NCI-H146 treated with DMSO at 0.1 percent for 48 hours (cell line): Measurements from ENCODE around the gene APOB.

Experiments used
- DNase-seq: peaks from one replicate; lab custom pipeline; 2025; ENCODE audit not compliant: unreplicated experiment; lab: John Stamatoyannopoulos, UW

The APOB gene

DNA sequence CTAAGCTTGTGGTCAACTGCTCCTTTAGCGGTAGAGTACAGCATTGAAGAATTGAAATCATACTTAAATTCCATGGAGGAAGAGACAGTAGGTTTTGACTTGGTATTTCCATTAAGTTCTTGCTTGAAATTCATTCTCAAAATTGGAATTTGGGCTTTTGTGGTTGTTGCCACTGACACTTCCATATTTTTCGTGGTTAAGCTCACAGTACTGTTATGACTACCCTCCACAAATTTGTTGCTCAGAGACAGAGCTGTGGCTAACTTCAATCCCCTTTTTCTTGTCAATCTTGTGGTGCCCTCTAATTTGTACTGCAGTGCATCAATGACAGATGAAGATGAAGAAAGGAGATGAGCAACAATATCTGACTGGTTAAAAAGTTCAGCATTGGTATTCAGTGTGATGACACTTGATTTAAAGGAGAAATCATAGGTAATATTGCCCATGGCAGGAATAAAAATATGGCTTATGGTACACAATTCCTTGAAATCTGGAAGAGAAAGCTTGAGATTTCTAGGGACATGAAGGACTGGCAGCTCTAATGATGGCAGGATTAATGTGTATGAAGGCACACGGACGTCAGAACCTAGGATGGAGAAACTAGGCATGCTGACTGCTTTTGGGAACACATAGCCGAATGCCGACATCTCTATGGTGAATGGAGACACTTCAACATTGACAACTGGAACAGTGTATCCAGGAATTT, 37.3 kb downstream of the APOB start:
- DNase-seq, result no peak

- DNase-seq, result no peak
Observed at GRCh38 chr2:21005700-21006422, 38.0 kb downstream of the APOB start.

DNA sequence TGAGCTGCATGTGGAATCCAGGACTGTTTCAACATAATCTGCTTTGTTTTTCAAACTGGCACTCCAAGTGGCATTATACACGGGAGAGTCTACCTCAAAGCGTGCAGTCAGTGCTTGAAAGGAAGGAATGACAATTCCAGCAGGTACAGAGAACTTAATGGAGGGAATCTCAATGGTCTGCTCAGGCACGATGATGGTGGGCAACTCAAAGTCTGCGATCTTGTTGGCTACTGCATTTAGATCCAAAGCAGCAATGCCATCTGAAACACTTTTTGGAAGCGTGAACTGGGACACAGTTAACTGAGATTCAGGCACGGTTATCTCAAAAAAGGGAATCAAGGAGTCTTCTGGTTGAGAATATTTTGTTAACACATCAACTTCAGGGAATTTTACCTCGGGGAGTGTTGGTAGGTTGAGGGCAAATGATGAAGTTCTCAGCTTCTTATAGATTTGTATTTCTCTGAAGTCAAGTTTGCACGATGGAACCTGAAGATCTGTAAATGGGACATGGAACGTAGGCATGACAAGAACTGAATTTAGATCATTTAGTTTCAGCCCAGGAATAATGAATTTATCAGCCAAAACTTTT, 38.7 kb downstream of the APOB start:
- no peak for DNase-seq

GRCh38 chr2:21004181-21004572, 39.7 kb downstream of the APOB start:
- no peak for DNase-seq

GRCh38 chr2:21003572-21004180, 40.2 kb downstream of the APOB start:
- no peak for DNase-seq

GRCh38 chr2:21002814-21003192, 41.1 kb downstream of the APOB start:
- no peak for DNase-seq

DNA sequence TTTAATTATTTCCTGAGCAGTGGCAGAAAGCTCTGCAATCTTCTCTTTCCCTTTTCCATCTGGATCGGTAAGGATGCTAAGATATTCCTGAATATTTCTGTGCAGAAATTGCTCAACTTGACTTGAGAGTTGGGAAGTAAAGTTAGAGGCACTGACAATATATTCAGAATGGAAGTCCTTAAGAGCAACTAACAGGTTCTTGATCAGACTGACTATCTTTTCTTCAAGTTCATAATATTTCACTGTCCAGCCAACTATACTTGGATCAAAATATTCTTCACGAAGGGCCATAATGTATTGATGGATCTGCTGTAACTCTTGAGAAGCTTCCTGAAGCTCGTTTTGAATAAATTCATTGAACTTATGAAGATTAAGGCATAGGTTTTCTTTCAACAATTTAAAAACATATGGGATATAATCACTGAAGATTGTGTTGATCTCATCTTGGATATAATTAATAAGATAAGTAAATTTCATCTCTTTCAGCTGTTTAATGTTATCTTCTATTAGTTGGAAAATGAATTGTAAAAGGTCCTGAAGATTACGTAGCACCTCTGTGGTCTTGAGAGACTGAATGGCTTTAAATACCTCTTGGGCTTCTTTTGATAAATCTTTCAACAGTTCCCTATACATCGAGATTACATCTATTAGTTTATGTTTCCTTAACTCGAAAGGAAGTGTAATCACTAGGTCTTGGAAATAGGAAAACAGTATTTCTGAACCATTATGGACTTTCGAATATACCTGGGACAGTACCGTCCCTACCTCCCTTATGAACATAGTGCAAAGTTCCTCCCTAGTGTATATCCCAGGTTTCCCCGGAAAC, 41.7 kb downstream of the APOB start:
- no peak for DNase-seq

- DNase-seq, result no peak
Observed at GRCh38 chr2:21001225-21001946, 42.5 kb downstream of the APOB start.

DNA sequence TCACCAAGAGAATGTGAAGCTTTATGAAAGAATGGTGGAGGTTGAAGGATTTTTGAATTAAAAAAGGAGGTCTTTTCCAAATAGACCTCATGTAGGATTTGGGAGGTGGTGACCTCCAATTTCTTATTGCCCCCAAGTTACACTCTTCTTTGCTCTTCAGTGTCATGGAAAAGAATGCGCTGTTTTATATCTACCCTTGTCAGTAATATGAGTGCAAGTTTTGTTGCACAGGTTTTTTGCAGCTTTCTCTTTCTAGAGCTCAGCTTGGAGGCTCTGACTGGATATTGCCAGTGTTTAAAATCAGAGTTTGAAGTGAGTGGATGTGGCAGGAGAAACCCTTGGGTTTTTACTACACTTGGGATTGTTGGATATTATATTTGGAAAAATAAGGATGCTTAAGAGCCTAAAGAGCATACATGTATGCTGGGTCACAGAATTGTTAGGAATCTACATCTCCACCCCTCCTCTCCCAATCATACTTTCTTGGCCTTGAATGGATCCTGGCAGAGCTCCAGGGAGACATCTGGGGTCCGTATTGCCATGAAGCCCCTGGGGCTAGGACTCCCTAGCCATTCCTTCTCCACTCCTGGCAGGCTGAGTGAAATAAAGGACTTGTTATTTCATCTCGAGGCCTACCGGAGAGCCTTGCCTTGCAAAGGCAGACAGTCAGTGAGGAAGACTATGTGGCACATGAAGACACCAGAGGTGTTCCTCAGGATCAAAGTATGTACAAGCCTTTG, 43.8 kb downstream of the APOB start:
- no peak for DNase-seq

DNA sequence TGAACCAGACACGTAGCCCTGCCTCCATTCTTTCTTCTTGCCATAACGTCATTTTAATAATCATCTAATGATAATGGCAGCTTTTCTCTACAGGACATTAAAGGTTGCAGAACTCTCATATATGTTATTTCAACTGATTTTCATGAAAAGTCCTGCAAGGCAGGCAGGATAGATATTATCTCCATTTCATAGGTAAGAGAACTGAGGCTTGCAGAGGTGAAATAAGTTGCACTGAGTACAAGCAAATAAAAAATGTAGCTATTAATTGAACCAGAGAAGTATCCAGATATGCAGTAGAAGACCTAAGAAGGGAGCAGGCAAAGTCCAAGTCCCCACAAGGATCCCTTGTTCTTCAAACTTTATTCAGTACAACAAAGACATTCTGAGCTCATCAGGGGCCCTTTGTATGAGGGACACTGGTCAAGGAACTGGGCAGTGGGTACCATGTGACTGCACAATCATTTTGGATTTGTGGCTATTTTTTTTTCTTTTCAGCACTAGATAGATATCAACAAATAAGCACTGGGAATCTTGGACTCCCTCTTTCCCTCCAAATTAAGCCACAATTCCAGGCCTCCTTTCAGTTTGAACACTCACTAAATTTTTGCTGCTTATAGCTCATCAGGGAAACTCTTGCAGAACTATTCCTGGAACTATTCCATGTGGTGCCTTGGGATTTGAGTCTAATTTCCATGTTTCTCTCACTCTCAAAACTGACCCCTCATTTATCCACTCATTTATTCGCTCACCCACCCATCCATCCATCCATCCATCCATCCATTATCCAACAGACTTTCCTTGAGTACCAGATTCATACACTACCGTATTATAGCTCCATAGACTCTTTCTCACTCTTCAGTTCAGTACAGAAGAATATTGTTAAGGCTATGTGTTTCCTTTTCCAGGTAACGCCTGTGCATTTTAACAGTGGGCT, 44.6 kb downstream of the APOB start:
- no peak for DNase-seq

DNA sequence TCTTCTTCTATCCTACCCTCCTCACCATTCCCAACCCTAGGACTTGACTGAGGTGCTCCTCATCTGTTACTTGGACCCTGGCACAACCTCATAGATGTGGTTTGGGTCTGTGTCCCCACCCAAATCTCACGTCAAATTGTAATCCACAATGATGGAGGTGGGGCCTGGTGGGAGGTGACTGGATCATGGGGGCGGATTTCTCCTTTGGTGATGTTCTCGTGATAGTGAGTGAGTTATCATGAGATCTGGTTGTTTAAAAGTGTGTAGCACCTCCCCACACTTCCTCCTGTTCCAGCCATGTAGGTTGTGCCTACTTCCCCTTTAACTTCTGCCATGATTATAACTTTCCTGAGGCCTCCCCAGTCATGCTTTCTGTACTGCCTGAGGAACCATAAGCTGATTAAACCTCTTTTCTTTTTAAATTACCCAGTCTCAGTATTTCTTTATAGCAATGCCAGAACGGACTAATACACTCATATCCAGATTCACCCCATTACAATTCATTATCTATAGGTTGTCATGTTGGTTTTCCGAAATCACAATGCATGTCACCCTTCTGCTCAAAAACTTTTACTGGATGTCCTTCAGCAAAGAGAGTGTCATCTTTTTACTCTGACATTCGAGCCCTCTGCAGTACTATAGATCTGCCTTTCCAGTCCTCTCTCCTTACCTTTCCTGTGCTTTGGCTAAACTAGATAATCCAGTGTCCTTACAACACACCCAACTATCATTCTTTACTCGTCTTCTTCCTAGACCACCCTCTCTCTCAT, 45.7 kb downstream of the APOB start:
- no peak for DNase-seq

- DNase-seq, result no peak
Observed at GRCh38 chr2:20994130-20994529, 49.7 kb downstream of the APOB start.

GRCh38 chr2:20992201-20992711, 51.6 kb downstream of the APOB start:
- DNase-seq, result no peak

DNA sequence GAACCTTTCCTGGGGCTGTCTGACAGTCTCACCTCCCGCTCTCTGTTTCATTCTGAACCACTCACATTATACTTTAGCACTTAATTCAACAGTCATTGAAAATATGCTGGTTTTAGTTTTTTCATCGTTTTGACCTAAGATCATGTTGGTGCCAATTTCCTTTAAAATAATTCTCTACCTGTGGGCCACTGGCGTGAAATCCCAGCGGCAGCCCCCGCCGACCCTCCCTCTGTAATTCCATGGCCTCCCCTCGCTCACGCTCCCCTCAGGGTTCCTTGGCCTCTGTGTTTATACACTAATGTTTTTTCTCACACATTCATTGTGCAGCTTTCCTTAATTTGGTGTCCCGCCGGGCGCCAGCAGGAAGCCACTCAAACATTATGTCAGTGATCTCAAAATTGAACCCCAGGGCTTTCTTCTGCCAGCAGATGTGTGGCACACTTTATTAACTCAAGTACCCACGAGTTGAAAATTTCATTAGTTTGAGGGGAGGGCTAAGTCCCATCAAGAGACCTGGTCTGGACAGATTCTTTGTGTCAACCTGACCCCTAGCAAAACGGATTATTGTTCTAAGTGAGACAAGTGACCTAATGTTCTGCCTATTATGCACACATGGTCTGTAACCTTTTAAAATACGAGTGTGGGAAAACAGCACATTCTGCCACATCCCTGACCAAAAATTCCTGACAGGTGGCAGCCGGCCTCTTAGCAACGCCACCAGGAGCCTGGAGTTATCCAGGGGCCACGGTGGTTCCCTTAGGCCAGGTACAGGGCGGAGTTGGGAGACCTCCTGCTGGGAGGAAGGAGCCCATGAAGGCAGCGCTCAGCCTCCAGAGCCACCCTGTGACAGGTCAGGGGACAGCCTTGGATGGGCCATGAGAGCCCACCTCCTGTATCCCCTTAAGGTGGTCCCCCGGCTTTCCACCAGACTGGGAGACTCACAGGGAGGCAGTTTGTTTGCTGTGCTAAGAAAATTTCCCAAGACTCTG, 53.1 kb downstream of the APOB start:
- peak; percentile 6 for DNase-seq

DNA sequence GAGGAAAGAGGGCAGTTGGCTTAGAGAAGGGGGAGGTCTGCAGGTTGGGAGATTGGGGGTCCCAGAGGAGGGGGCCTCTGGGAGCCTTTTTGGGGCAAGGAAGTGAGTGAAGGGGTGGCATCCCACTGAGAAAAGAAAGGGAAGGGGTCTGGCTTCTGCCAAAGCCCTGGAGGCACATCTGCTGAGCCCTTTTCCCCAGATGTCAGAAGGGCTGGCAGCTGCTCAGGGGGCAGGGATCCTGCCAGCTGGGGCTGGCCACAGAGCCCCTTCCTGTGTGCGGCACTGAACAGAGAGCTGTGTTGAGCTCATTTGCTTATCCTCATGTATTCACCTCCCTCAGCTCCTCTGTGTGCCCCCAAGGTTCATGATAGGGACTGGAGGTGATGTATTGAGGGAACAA, 54.5 kb downstream of the APOB start:
- DNase-seq, result no peak

- no peak for DNase-seq
Observed at GRCh38 chr2:20988905-20989304, 55.0 kb downstream of the APOB start.
